Subcutaneous abdominal adipose tissue (tissue), 5 donors: ENCODE measurements around the gene WWC1.

Experiments
- H3K27ac ChIP-seq: one replicate; pipeline ENCODE4 v1.7.0; 2013; ENCODE audit warnings: low read depth, mild to moderate bottlenecking, inconsistent platforms, low read length, moderate library complexity
- H3K27me3 ChIP-seq, 5 donors: one replicate each; pipeline ENCODE4 v1.7.0; 2013; ENCODE audit warnings: low read length in 5 of 5, inconsistent platforms in 1 of 5; ENCODE audit not compliant: control insufficient read depth in 5 of 5, insufficient read depth in 4 of 5
- H3K36me3 ChIP-seq, 5 donors: one replicate each; pipeline ENCODE4 v1.7.0; 2013; ENCODE audit warnings: low read length in 5 of 5; ENCODE audit not compliant: control insufficient read depth in 5 of 5, insufficient read depth in 5 of 5
- H3K4me1 ChIP-seq, 5 donors: one replicate each; pipeline ENCODE4 v1.7.0; 2013; ENCODE audit warnings: low read length in 5 of 5, mild to moderate bottlenecking in 3 of 5, moderate library complexity in 1 of 5; ENCODE audit not compliant: control insufficient read depth in 5 of 5, insufficient read depth in 5 of 5
- H3K4me3 ChIP-seq, 5 donors: one replicate each; pipeline ENCODE4 v1.7.0; 2013; ENCODE audit warnings: low read length in 5 of 5, low read depth in 1 of 5
- H3K9ac ChIP-seq, 5 donors: one replicate each; pipeline ENCODE4 v1.7.0; 2013; ENCODE audit warnings: low read length in 5 of 5, mild to moderate bottlenecking in 4 of 5, moderate library complexity in 3 of 5
- H3K9me3 ChIP-seq, 5 donors: one replicate each; pipeline ENCODE4 v1.7.0; 2013; ENCODE audit warnings: low read length in 5 of 5; ENCODE audit not compliant: control insufficient read depth in 5 of 5
- donor health status: healthy.
- donor health status: healthy.
- donor health status: healthy.
- donor health status: healthy.
- donor health status: healthy.

The WWC1 gene

GRCh38 chr5:168342151-168342825, 50.8 kb downstream of the WWC1 start:
- no peak overlapping the region for H3K27ac ChIP-seq
- peaks cover 0 to 5% (median 0%) of the 10 kb centered on the region in 5 donors for H3K27me3 ChIP-seq
- no peak overlapping the region for H3K4me3 ChIP-seq
- no peaks in the 10 kb centered on the region for H3K36me3 ChIP-seq
- no peak overlapping the region for H3K9ac ChIP-seq
- no peaks in the 10 kb centered on the region for H3K4me1 ChIP-seq
- no peaks in the 10 kb centered on the region for H3K9me3 ChIP-seq

GRCh38 chr5:168342985-168343384, 51.5 kb downstream of the WWC1 start:
- H3K9me3 ChIP-seq: no peaks in the 10 kb centered on the region
- no peak overlapping the region for H3K27ac ChIP-seq
- H3K4me1 ChIP-seq: no peaks in the 10 kb centered on the region
- H3K4me3 ChIP-seq: no peak overlapping the region
- H3K36me3 ChIP-seq: no peaks in the 10 kb centered on the region
- H3K9ac ChIP-seq: no peak overlapping the region
- H3K27me3 ChIP-seq: peaks cover 0 to 5% (median 0%) of the 10 kb centered on the region in 5 donors

- no peak overlapping the region for H3K9ac ChIP-seq
- peaks cover 0 to 3% (median 0%) of the 10 kb centered on the region in 5 donors for H3K27me3 ChIP-seq
- no peaks in the 10 kb centered on the region for H3K4me1 ChIP-seq
- H3K9me3 ChIP-seq: no peaks in the 10 kb centered on the region
- no peaks in the 10 kb centered on the region for H3K36me3 ChIP-seq
- H3K27ac ChIP-seq: no peak overlapping the region
- no peak overlapping the region for H3K4me3 ChIP-seq
Measured at GRCh38 chr5:168346417-168346816, 55.0 kb downstream of the WWC1 start.

GRCh38 chr5:168347368-168348083, 56.1 kb downstream of the WWC1 start:
- H3K36me3 ChIP-seq: no peaks in the 10 kb centered on the region
- H3K27me3 ChIP-seq: peaks cover 0 to 3% (median 0%) of the 10 kb centered on the region in 5 donors
- H3K4me1 ChIP-seq: no peaks in the 10 kb centered on the region
- no peak overlapping the region for H3K4me3 ChIP-seq
- H3K9ac ChIP-seq: no peak overlapping the region
- H3K27ac ChIP-seq: no peak overlapping the region
- no peaks in the 10 kb centered on the region for H3K9me3 ChIP-seq

- Histone ChIP-seq H3K9ac (no peak overlapping the region), H3K27ac (no peak overlapping the region), H3K27me3 (peaks cover 0 to 3% (median 0%) of the 10 kb centered on the region in 5 donors)
Measured at GRCh38 chr5:168348084-168348414, 56.6 kb downstream of the WWC1 start.

GRCh38 chr5:168350315-168350714, 58.9 kb downstream of the WWC1 start:
- H3K27me3 ChIP-seq: peaks cover 0 to 3% (median 0%) of the 10 kb centered on the region in 5 donors
- no peaks in the 10 kb centered on the region for H3K36me3 ChIP-seq
- no peak overlapping the region for H3K4me3 ChIP-seq
- no peaks in the 10 kb centered on the region for H3K9me3 ChIP-seq
- H3K4me1 ChIP-seq: peaks cover 0 to 10% (median 4%) of the 10 kb centered on the region in 5 donors
- no peak overlapping the region for H3K9ac ChIP-seq
- no peak overlapping the region for H3K27ac ChIP-seq

More at GRCh38 chr5:168348084-168348414, 56.6 kb downstream of the WWC1 start:
- Histone ChIP-seq H3K4me3 (no peak overlapping the region), H3K36me3 (no peaks in the 10 kb centered on the region), H3K9me3 (no peaks in the 10 kb centered on the region), H3K4me1 (no peaks in the 10 kb centered on the region)

GRCh38 chr5:168353216-168353957, 61.9 kb downstream of the WWC1 start:
- no peaks in the 10 kb centered on the region for H3K9me3 ChIP-seq
- H3K36me3 ChIP-seq: no peaks in the 10 kb centered on the region
- no peak overlapping the region for H3K4me3 ChIP-seq
- H3K27me3 ChIP-seq: no peaks in the 10 kb centered on the region
- no peak overlapping the region for H3K27ac ChIP-seq
- peaks cover 0 to 10% (median 4%) of the 10 kb centered on the region in 5 donors for H3K4me1 ChIP-seq
- H3K9ac ChIP-seq: no peak overlapping the region

GRCh38 chr5:168354397-168354796, 63.0 kb downstream of the WWC1 start:
- Histone ChIP-seq H3K4me3 (no peak overlapping the region), H3K27me3 (no peaks in the 10 kb centered on the region), H3K27ac (no peak overlapping the region), H3K9ac (no peak overlapping the region), H3K4me1 (peaks cover 0 to 10% (median 4%) of the 10 kb centered on the region in 5 donors), H3K36me3 (no peaks in the 10 kb centered on the region), H3K9me3 (no peaks in the 10 kb centered on the region)

- H3K4me3 ChIP-seq: no peak overlapping the region
Measured at GRCh38 chr5:168356171-168356570, 64.7 kb downstream of the WWC1 start.

GRCh38 chr5:168356592-168356991, 65.1 kb downstream of the WWC1 start:
- no peak overlapping the region for H3K9ac ChIP-seq
- H3K9me3 ChIP-seq: no peaks in the 10 kb centered on the region
- no peak overlapping the region for H3K4me3 ChIP-seq
- H3K27me3 ChIP-seq: no peaks in the 10 kb centered on the region
- H3K27ac ChIP-seq: no peak overlapping the region
- peaks cover 0 to 10% (median 4%) of the 10 kb centered on the region in 5 donors for H3K4me1 ChIP-seq
- H3K36me3 ChIP-seq: no peaks in the 10 kb centered on the region

More at GRCh38 chr5:168356171-168356570, 64.7 kb downstream of the WWC1 start:
- Histone ChIP-seq H3K4me1 (peaks cover 0 to 10% (median 4%) of the 10 kb centered on the region in 5 donors), H3K9me3 (no peaks in the 10 kb centered on the region), H3K9ac (no peak overlapping the region), H3K36me3 (no peaks in the 10 kb centered on the region), H3K27me3 (no peaks in the 10 kb centered on the region), H3K27ac (no peak overlapping the region)
